ENCODE measurements around the gene LAMA5.

The LAMA5 gene

DNA sequence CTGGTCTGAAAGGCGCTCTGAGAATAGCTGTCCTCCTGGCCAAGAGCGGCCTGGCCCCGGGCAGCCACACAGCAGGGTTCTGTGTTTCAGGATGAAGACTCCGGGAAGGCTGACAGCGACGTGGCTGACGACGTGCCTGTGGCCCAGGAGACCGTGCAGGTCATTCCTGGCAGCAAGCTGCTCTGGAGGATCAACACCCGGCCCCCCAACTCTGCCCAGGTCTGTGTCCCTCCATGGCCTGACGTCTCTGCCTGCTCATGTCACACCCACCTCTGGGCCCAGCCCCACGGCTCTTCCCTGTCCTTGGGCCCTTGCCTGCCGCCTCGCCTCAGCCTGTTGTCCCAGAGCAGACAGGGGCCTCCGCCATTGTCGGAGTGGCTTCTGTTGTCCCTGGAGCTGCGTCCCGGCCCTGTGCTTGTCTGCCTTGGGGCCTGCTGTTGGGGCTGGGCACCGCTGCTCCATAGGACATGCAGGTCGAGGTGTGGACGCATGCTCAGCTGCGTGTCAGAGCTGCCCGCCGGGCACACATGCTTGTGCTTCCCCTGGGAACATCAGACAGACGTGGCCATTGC is 80.5 kb downstream of the LAMA5 start:
- Histone ChIP-seq H3K9ac (ENCODE audit: low read depth, low read length) (no peak overlapping the region), H3K9me3 (ENCODE audit: insufficient read depth, low read length, severe bottlenecking) (no peaks in the 10 kb centered on the region), H3K4me2 (ENCODE audit: insufficient read depth, low read length) (no peak overlapping the region), H3K36me3 (ENCODE audit: insufficient read depth, low read length) (peaks cover 66% of the 10 kb centered on the region), H3K27ac (ENCODE audit: low read length) (no peak overlapping the region), H3K27me3 (ENCODE audit: insufficient read depth, low read length, poor library complexity) (no peaks in the 10 kb centered on the region), H2AFZ (ENCODE audit: low read depth, low read length) (no peak overlapping the region), H3K4me1 (ENCODE audit: insufficient read depth, low read length) (no peaks in the 10 kb centered on the region), H3K79me2 (ENCODE audit: insufficient read depth, low read length) (no peaks in the 10 kb centered on the region), H4K20me1 (ENCODE audit: insufficient read depth, low read length) (no peaks in the 10 kb centered on the region), H3K4me3 (ENCODE audit: low read depth in 1 of 2, low read length in 2 of 2) (no peak overlapping the region)
- TF ChIP-seq EZH2 (IDR thresholded peaks at IDR 0.05; ENCODE audit: borderline replicate concordance, low read depth, low read length, severe bottlenecking), result no peak
- TF ChIP-seq, protein P1, sequence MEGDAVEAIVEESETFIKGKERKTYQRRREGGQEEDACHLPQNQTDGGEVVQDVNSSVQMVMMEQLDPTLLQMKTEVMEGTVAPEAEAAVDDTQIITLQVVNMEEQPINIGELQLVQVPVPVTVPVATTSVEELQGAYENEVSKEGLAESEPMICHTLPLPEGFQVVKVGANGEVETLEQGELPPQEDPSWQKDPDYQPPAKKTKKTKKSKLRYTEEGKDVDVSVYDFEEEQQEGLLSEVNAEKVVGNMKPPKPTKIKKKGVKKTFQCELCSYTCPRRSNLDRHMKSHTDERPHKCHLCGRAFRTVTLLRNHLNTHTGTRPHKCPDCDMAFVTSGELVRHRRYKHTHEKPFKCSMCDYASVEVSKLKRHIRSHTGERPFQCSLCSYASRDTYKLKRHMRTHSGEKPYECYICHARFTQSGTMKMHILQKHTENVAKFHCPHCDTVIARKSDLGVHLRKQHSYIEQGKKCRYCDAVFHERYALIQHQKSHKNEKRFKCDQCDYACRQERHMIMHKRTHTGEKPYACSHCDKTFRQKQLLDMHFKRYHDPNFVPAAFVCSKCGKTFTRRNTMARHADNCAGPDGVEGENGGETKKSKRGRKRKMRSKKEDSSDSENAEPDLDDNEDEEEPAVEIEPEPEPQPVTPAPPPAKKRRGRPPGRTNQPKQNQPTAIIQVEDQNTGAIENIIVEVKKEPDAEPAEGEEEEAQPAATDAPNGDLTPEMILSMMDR (IDR thresholded peaks at IDR 0.05; ENCODE audit: borderline replicate concordance, extremely low read depth, low read length, poor library complexity, severe bottlenecking), result no peak
- DNase-seq, result no peak
- ATAC-seq (ENCODE audit: insufficient read depth, low read depth), result no peak

DNA sequence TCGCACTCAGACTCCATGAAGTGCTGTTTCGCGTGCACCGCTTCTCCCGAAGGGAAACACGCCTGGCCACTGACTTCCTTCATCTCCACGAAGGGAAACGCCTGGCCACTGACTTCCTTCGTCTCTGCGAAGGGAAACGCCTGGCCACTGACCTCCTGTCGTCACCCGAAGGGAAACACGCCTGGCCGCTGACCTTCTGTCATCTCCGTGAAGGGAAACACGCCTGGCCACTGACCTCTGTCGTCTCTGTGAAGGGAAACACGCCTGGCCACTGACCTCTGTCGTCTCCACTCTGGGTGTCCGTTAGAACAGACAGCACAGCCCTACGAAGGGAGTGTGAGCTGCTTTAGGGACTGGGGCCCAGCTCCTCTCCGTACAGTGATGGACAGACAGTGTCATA is 81.4 kb downstream of the LAMA5 start:
- ATAC-seq (ENCODE audit: insufficient read depth, low read depth) (no peak), DNase-seq (no peak)
- TF ChIP-seq, protein P1 (IDR thresholded peaks at IDR 0.05; ENCODE audit: borderline replicate concordance, extremely low read depth, low read length, poor library complexity, severe bottlenecking), result no peak
- no peak for TF ChIP-seq EZH2 (IDR thresholded peaks at IDR 0.05; ENCODE audit: borderline replicate concordance, low read depth, low read length, severe bottlenecking)
- Histone ChIP-seq H3K27me3 (ENCODE audit: insufficient read depth, low read length, poor library complexity) (no peaks in the 10 kb centered on the region), H3K79me2 (ENCODE audit: insufficient read depth, low read length) (no peaks in the 10 kb centered on the region), H4K20me1 (ENCODE audit: insufficient read depth, low read length) (no peaks in the 10 kb centered on the region), H3K9ac (ENCODE audit: low read depth, low read length) (no peak overlapping the region), H3K9me3 (ENCODE audit: insufficient read depth, low read length, severe bottlenecking) (no peaks in the 10 kb centered on the region), H3K4me3 (ENCODE audit: low read depth in 1 of 2, low read length in 2 of 2) (no peak overlapping the region), H2AFZ (ENCODE audit: low read depth, low read length) (no peak overlapping the region), H3K27ac (ENCODE audit: low read length) (no peak overlapping the region), H3K4me1 (ENCODE audit: insufficient read depth, low read length) (no peaks in the 10 kb centered on the region), H3K4me2 (ENCODE audit: insufficient read depth, low read length) (no peak overlapping the region), H3K36me3 (ENCODE audit: insufficient read depth, low read length) (peaks cover 66% of the 10 kb centered on the region)

DNA sequence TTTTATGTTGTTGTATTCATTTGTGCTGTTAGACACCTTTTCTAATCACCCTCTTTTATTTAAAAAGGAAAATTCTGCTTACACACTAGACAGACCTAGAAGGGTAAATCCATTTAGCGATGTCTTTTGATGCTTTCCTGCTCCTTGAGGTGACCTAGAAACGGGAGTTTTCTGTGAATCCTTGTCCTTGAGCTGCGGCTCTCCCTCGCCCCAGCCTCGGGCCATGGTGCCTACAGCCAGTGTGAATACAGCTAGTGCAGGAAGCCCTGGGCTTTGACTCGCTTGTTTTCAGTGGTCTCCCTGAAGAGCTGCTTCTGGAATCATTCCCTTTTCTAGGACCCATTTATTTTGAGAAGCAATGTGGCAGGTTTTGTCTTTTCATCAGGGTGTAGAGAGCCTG is 82.0 kb downstream of the LAMA5 start:
- Histone ChIP-seq H3K27ac (ENCODE audit: low read length) (no peak overlapping the region), H3K27me3 (ENCODE audit: insufficient read depth, low read length, poor library complexity) (no peaks in the 10 kb centered on the region), H3K4me1 (ENCODE audit: insufficient read depth, low read length) (no peaks in the 10 kb centered on the region), H2AFZ (ENCODE audit: low read depth, low read length) (no peak overlapping the region), H3K4me3 (ENCODE audit: low read depth in 1 of 2, low read length in 2 of 2) (no peak overlapping the region), H3K4me2 (ENCODE audit: insufficient read depth, low read length) (no peak overlapping the region), H4K20me1 (ENCODE audit: insufficient read depth, low read length) (no peaks in the 10 kb centered on the region), H3K9ac (ENCODE audit: low read depth, low read length) (no peak overlapping the region), H3K9me3 (ENCODE audit: insufficient read depth, low read length, severe bottlenecking) (no peaks in the 10 kb centered on the region), H3K36me3 (ENCODE audit: insufficient read depth, low read length) (peaks cover 71% of the 10 kb centered on the region), H3K79me2 (ENCODE audit: insufficient read depth, low read length) (no peaks in the 10 kb centered on the region)
- ATAC-seq (ENCODE audit: insufficient read depth, low read depth) (no peak), DNase-seq (no peak)
- TF ChIP-seq, protein P1 (IDR thresholded peaks at IDR 0.05; ENCODE audit: borderline replicate concordance, extremely low read depth, low read length, poor library complexity, severe bottlenecking), result no peak
- TF ChIP-seq EZH2 (IDR thresholded peaks at IDR 0.05; ENCODE audit: borderline replicate concordance, low read depth, low read length, severe bottlenecking), result no peak

DNA sequence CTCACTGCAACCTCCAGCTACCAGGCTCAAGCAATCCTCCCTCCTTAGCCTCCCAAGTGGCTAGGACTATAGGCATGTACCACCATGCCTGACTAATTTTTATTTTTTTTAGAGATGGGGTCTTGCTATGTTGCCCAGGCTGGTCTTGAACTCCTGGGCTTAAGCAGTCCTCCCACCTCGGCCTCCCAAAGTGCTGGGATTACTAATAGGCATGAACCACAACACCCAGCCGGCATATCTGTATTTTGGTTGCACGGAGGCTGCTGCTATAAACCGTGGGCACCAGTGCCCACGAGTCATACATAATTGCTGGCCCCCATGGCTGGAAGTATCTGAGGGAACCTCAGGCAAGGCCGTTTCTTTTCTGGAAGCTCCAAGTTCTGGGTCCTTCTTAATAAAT is 82.7 kb downstream of the LAMA5 start:
- peaks cover 72% of the 10 kb centered on the region for H3K36me3 ChIP-seq (ENCODE audit: insufficient read depth, low read length)
- ATAC-seq (ENCODE audit: insufficient read depth, low read depth), result no peak

More for the DNA sequence above, 82.7 kb downstream of the LAMA5 start:
- H3K27me3 ChIP-seq (ENCODE audit: insufficient read depth, low read length, poor library complexity), result no peaks in the 10 kb centered on the region
- H3K4me1 ChIP-seq (ENCODE audit: insufficient read depth, low read length), result no peaks in the 10 kb centered on the region
- H3K9ac ChIP-seq (ENCODE audit: low read depth, low read length), result no peak overlapping the region
- no peak overlapping the region for H3K27ac ChIP-seq (ENCODE audit: low read length)
- H3K9me3 ChIP-seq (ENCODE audit: insufficient read depth, low read length, severe bottlenecking), result no peaks in the 10 kb centered on the region
- H3K79me2 ChIP-seq (ENCODE audit: insufficient read depth, low read length), result no peaks in the 10 kb centered on the region
- DNase-seq, result no peak
- H2AFZ ChIP-seq (ENCODE audit: low read depth, low read length), result no peak overlapping the region
- no peak overlapping the region for H3K4me2 ChIP-seq (ENCODE audit: insufficient read depth, low read length)
- no peaks in the 10 kb centered on the region for H4K20me1 ChIP-seq (ENCODE audit: insufficient read depth, low read length)
- TF ChIP-seq EZH2 (IDR thresholded peaks at IDR 0.05; ENCODE audit: borderline replicate concordance, low read depth, low read length, severe bottlenecking), result no peak
- TF ChIP-seq, protein P1 (IDR thresholded peaks at IDR 0.05; ENCODE audit: borderline replicate concordance, extremely low read depth, low read length, poor library complexity, severe bottlenecking), result no peak
- no peak overlapping the region for H3K4me3 ChIP-seq (ENCODE audit: low read depth in 1 of 2, low read length in 2 of 2)
